IPS-20b (cell line): ENCODE measurements around the gene FILIP1L.

Experiments
- H3K27ac ChIP-seq: one replicate; pipeline ENCODE4 v1.5.1; 2013; ENCODE audit warnings: low read length
- H3K27me3 ChIP-seq: 2 replicates; pipeline ENCODE4 v1.6.1; 2013; ENCODE audit warnings: mild to moderate bottlenecking, low read length, inconsistent platforms; ENCODE audit not compliant: insufficient read depth
- H3K36me3 ChIP-seq: 2 replicates; pipeline ENCODE4 v1.6.1; 2013; ENCODE audit warnings: low read depth, mild to moderate bottlenecking, inconsistent platforms, low read length, moderate library complexity; ENCODE audit not compliant: insufficient read depth
- H3K4me1 ChIP-seq: 2 replicates; pipeline ENCODE4 v1.6.1; 2013; ENCODE audit warnings: mild to moderate bottlenecking, control low read depth, inconsistent platforms, low read length, moderate library complexity; ENCODE audit not compliant: insufficient read depth
- H3K4me3 ChIP-seq: 2 replicates; pipeline ENCODE4 v1.5.1; 2013; ENCODE audit warnings: mild to moderate bottlenecking, low read length, inconsistent platforms
- H3K9ac ChIP-seq: 2 replicates; pipeline ENCODE4 v1.6.1; 2013; ENCODE audit warnings: low read depth, mild to moderate bottlenecking, inconsistent platforms, low read length, moderate library complexity
- H3K9me3 ChIP-seq: 2 replicates; pipeline ENCODE4 v1.6.1; 2013; ENCODE audit warnings: mild to moderate bottlenecking, low read depth, low read length, inconsistent platforms; ENCODE audit not compliant: insufficient read depth

Gene FILIP1L

GRCh38 chr3:99859825-99860224, 254.5 kb downstream of the FILIP1L start:
- Histone ChIP-seq H3K4me3 (no peak overlapping the region), H3K27me3 (no peaks in the 10 kb centered on the region), H3K36me3 (no peaks in the 10 kb centered on the region), H3K9ac (no peak overlapping the region), H3K9me3 (no peaks in the 10 kb centered on the region), H3K4me1 (peaks cover 9% of the 10 kb centered on the region; the same call in 1 of the 2 replicates), H3K27ac (no peak overlapping the region)

GRCh38 chr3:99858469-99858868, 255.8 kb downstream of the FILIP1L start:
- Histone ChIP-seq H3K9ac (no peak overlapping the region), H3K4me3 (no peak overlapping the region), H3K36me3 (no peaks in the 10 kb centered on the region), H3K9me3 (no peaks in the 10 kb centered on the region), H3K27me3 (no peaks in the 10 kb centered on the region), H3K27ac (no peak overlapping the region), H3K4me1 (peaks cover 20% of the 10 kb centered on the region; the same call in 1 of the 2 replicates)

DNA sequence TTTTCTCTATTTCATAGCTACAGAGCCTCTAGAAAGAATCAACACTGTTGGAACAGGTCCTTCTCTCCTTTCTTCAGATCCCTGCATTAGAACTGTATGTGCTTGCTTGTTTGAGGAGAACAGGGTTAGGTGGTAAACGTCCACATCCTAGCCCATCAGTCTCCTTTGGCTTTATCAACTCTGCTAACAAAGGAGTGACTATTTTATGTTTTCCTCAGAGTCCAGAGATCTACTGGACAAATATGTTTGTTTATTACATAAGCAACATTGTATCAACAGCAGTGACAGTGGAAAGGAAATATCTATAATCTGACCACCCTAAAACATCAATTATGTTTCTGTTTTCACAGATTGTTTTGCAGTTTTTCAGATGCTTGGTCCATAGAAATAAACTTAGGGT, 257.0 kb downstream of the FILIP1L start:
- H3K27me3 ChIP-seq = no peaks in the 10 kb centered on the region
- no peak overlapping the region for H3K9ac ChIP-seq
- H3K9me3 ChIP-seq = no peaks in the 10 kb centered on the region
- H3K4me3 ChIP-seq = no peak overlapping the region
- peaks cover 28% of the 10 kb centered on the region; the same call in 1 of the 2 replicates for H3K4me1 ChIP-seq
- H3K36me3 ChIP-seq = no peaks in the 10 kb centered on the region
- no peak overlapping the region for H3K27ac ChIP-seq

DNA sequence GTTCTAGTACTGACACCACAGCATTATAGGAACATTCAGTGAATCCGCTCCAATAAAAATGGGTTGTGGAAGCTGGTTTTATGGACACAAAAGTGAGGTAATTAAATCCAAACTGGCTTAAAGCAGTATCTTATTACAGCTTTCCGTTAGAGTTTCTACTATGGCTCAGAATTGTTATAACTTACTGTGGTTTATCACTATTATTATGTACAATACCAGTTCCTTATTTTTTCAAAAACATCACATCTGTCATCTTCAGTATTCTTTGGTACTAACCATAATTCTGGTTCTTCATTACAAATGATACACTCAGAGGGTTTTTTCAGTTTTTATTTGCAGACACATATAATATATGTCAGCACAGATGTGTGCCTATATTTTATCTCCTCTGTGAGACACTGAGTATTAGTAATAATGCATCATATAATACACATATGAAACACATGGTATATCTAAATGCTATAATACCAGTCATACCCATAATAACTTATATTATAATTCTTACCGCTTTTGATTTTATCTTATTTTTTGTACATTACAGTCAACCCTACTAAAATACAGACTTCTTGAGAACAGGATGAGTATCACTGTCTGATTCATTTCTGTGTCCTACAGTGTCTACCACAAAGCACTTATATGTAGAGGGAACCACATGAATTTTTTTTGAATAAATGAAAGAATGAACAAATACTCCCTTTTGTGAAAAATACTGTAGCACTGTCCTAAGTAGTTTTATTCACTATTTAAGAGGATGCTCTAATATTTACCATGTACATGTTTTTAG, 257.7 kb downstream of the FILIP1L start:
- Histone ChIP-seq H3K4me1 (peaks cover 28% of the 10 kb centered on the region; the same call in 1 of the 2 replicates), H3K4me3 (no peak overlapping the region), H3K9me3 (no peaks in the 10 kb centered on the region), H3K36me3 (no peaks in the 10 kb centered on the region), H3K9ac (no peak overlapping the region), H3K27ac (no peak overlapping the region), H3K27me3 (no peaks in the 10 kb centered on the region)

- Histone ChIP-seq H3K9ac (no peak overlapping the region), H3K27ac (no peak overlapping the region), H3K4me1 (peaks cover 28% of the 10 kb centered on the region; the same call in 1 of the 2 replicates), H3K4me3 (no peak overlapping the region), H3K9me3 (no peaks in the 10 kb centered on the region), H3K27me3 (no peaks in the 10 kb centered on the region), H3K36me3 (no peaks in the 10 kb centered on the region)
Measured at GRCh38 chr3:99855900-99856299, 258.4 kb downstream of the FILIP1L start.

DNA sequence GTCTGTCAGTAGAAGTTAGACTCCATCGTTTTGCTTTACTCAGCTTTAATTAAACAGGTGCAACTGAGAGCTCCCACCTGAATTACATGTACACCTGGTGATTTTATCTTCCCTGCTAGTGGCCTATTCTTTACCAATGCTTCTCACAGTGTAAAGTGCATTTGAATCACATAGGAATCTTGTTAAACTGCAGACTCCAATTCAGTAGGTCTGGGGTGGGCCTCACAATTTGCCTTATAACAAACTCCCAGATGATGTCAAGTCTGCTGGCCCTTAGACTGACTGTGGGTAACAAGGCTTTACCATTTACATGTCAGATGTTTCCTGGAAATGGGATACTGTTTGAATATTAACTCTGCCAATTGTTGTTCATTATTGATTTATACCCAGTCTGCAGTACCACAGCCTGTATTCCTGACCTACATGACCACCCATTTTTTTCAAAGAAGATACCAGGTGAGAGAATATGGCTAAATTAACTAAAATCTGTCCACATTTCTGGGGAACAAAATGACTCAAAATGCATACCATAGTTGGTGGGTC, 259.5 kb downstream of the FILIP1L start:
- no peak overlapping the region for H3K4me3 ChIP-seq
- no peak overlapping the region for H3K27ac ChIP-seq
- H3K36me3 ChIP-seq = no peaks in the 10 kb centered on the region
- no peak overlapping the region for H3K9ac ChIP-seq
- no peaks in the 10 kb centered on the region for H3K27me3 ChIP-seq
- H3K4me1 ChIP-seq = peaks cover 28% of the 10 kb centered on the region; the same call in 1 of the 2 replicates
- no peaks in the 10 kb centered on the region for H3K9me3 ChIP-seq

DNA sequence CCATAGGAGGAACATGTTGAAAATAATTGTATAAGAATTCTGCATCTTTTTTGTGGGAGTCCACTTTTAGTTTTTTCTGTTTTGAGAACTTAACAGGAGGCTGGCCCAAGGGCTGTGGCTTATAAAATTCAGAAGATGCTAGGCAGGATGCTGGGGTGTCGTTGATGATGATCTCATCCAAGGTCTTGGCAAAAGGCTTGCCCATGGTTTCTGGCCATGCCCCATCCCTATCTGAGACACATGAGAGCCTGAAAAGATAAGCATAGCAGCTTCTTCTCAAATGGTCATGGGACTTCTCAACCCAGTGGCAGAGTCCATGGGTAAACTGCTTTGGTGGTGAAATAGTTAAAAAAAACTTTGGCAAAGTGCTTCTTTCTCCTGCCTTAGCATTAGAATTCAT, 261.4 kb downstream of the FILIP1L start:
- Histone ChIP-seq H3K36me3 (no peaks in the 10 kb centered on the region), H3K4me3 (no peak overlapping the region), H3K27me3 (no peaks in the 10 kb centered on the region), H3K9me3 (no peaks in the 10 kb centered on the region), H3K9ac (no peak overlapping the region), H3K4me1 (peaks cover 28% of the 10 kb centered on the region; the same call in 1 of the 2 replicates), H3K27ac (no peak overlapping the region)

DNA sequence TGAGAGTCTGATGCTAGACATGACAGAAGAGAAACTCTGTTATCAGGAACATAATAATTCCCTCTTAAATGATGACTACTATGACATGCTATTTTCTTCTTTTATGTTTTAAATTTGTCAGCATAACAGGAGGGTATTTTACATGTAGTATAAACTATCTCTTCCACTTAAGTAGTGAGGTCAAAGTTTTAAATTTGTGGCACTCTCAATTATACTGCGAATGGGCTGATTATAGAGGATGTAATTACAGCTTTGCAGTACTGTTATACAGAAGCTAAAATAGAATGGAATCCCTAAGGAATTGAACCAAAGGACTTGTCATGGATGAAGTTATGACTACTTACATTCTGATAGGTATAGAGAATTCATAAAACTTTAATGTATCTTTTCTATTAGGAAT, 262.3 kb downstream of the FILIP1L start:
- Histone ChIP-seq H3K9ac (no peak overlapping the region), H3K4me3 (no peak overlapping the region), H3K27me3 (no peaks in the 10 kb centered on the region), H3K36me3 (no peaks in the 10 kb centered on the region), H3K9me3 (no peaks in the 10 kb centered on the region), H3K4me1 (peaks cover 28% of the 10 kb centered on the region; the same call in 1 of the 2 replicates), H3K27ac (no peak overlapping the region)

DNA sequence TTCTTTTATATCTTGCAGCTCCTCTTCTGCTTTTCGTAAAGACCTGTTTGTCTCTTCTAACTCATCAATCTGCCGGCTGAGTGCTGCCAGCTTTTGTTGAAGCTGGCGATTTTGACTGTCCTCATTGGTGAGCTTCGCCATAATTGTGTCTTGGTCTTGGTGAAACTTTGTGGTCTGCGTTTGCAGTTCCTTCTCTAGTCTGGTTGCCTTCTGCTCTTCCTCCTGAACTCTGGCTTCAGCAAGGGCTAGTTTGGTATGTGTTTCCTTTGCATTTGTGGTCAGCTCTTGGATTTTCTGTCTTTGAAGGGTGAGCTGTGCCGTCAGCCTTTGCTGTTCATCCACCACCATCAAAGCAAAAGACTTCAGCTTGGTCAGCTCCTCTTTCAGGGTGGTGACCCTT, 263.7 kb downstream of the FILIP1L start:
- Histone ChIP-seq H3K27ac (no peak overlapping the region), H3K9me3 (no peaks in the 10 kb centered on the region), H3K4me3 (no peak overlapping the region), H3K4me1 (peaks cover 27% of the 10 kb centered on the region; the same call in 1 of the 2 replicates), H3K36me3 (no peaks in the 10 kb centered on the region), H3K9ac (no peak overlapping the region), H3K27me3 (no peaks in the 10 kb centered on the region)

- Histone ChIP-seq H3K9me3 (no peaks in the 10 kb centered on the region), H3K9ac (no peak overlapping the region), H3K27ac (no peak overlapping the region), H3K4me1 (peaks cover 11% of the 10 kb centered on the region; the same call in 1 of the 2 replicates), H3K27me3 (no peaks in the 10 kb centered on the region), H3K36me3 (no peaks in the 10 kb centered on the region), H3K4me3 (no peak overlapping the region)
Measured at GRCh38 chr3:99848433-99848832, 265.9 kb downstream of the FILIP1L start.

DNA sequence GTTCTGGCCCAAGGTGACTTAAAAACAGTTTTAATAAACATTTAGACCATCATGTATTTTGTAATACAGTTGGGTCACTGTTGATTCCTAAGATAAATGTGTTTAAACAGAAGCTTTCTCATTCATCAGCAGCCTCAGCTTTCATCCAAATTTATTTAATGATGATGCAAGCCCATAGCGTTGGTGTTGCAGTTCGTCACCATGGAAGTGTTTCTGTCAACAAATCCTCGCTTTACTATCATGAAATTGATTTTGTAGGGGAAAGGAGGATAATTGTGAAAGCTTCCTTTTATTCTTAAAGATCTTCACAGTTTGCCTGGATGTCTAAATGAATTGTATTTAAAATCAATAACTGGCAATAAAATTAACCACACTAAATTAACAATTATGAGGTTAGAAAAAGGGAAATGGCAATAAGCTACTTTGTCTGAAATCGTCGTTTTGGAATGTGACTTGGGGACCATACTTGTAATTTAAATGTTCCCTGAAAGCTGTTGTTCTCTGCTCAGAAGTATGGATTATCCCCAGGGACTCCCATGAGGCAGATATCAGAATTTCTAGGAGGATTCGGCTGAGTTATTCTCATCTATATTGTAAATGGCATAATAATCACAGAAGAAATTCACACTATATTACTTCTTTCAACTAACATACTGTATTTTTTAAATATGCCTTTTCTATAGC, 267.7 kb downstream of the FILIP1L start:
- Histone ChIP-seq H3K9me3 (no peaks in the 10 kb centered on the region), H3K27me3 (no peaks in the 10 kb centered on the region), H3K9ac (no peak overlapping the region), H3K36me3 (no peaks in the 10 kb centered on the region), H3K27ac (no peak overlapping the region), H3K4me3 (no peak overlapping the region), H3K4me1 (peaks cover 4% of the 10 kb centered on the region; the same call in 1 of the 2 replicates)
